EL (cell line): ENCODE measurements around the gene DCAF5.
"Not testable (repeated sequence)": the region's sequence is repeated elsewhere in the genome, so short reads cannot be mapped to it uniquely, and the experiment has no call there.

Source experiments
- DNase-seq: peaks from one replicate; pipeline ENCODE4 v3.0.0-alpha.2; 2016

Gene DCAF5

DNA sequence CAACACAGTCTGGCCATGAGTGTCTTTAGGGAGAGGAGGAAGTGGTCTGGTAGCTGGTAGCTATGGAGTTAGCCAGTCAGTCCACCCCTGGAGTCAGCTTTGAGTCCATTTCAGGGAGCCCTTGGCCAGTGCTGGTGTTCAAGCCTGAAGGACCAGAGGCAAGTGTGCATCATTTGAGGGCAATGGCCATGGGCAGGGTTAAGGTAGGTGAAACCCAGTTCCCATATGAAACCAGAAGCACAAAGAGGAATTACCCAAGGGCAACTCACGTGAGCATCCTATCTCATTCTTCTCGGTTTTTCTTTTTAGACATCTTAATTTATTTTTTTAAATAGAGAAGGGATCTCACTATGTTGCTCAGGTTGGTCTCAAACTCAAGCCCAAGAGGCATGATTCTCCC, 112.6 kb downstream of the DCAF5 start:
- DNase-seq: no peak

DNA sequence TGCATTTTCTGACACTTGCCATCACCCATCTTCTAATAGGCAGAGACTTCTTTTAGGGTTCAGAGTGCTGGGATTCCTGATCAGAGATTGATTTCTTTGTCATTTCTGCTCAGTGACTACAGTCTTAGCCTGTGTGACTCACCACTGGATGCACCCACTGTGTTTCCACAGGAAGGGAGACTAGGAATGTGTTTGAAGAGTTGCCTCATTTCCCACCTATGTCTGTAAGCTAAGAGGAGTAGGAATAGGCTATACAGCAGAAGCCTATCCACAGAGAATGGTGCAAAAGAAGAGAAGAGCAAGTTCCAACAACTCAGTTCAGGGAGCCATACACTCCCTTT, 113.7 kb downstream of the DCAF5 start:
- peak; percentile 87 for DNase-seq

- DNase-seq: peak; percentile 95
Observed at GRCh38 chr14:69038455-69039287, 114.2 kb downstream of the DCAF5 start.

DNA sequence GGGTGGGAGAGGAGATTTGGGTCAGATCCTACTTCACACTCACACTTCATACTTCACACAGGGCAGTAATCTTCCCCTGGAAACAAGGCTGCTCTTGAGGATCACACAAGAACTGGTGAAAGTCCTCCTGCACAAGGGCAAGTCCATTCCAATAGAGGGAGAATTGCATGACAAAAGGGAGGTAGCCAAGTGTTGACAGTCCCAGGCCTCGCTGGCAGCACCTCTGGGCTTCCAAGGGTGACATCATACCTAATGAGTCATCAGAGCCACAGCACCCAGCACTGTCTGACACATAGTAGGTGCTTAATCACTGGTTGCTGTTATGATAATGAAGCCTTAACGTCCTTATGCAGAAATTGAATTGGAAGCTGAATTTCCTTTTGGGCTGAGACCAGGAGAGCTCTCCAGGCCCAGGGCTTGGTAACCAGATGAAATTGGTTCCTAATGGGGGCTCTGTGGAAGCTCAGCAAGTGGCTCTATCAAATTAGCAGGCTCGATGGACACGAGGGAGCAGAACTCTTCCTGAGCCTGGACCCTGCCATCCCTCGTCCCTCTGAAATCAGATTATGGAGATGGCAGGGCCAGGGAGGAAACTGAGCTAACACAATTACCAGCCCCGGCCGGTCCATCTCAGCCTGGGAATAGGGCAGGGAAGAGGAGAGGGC, 115.0 kb downstream of the DCAF5 start:
- peak; percentile 67 for DNase-seq

- DNase-seq: no peak
Observed at GRCh38 chr14:69036757-69037506, 116.0 kb downstream of the DCAF5 start.

DNA sequence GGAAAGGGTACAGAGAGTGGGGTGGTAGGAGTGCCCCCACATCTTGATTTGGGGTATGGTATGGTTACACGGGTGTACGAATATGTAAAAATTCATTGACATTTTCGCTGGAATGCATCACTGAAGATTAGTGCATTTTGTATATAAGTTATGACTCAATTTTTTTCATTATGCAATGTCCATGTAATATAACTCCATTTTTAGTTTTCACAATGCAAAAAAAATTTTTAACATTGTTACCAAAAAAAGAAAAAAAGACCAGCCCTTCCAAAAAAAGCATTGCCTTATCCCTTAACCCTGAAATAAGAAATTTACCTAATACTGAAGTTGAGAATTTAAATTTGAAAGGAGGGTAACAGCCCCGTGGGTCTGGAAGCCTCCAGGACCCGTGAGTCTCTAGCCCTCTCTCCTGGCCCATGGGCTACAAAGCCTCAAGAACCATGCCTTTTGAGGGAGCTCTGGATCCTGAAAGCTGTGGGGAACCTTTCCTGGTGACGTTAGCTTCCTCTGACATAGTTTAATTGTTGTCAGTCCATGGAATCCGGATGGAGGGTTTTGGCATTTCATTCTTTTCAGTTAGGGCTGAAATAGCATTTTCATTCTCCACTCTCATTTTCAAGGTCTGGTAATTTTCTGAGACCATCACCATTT, 118.2 kb downstream of the DCAF5 start:
- DNase-seq: peak; percentile 61

DNA sequence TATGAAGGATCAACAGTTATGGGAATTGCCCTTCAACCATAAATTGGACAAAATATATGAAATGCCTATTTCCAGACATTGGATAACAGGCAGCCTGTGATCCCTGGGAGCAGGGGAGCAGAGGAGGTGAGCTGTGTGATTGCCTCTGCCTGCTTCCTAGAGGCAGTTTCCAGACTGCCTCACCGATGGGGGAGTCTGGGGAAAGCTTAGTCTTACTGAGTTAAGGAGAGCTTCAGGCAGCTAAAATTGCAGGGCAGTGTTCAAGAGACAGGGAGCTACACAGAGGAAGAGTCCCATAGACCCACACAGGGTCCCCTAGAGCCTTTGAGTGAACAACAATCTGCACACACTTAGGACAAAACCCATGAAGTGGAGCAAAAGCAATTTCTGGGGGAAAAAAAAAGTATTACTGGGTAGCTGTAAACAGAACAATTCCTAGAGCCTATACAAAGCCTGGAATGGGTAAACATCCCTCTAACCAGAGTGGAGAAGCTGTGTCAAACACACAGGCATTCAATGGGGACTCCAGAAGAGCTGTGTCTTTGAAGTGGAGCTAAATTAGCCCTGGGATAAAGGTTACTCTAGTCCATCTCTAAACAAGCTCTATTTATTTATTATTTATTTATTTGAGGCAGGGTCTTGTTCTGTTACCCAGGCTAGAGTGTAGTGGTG, 125.5 kb downstream of the DCAF5 start:
- DNase-seq: no peak

- no peak for DNase-seq
Observed at GRCh38 chr14:69023035-69023434, 129.9 kb downstream of the DCAF5 start.

GRCh38 chr14:69022093-69022492, 130.8 kb downstream of the DCAF5 start:
- DNase-seq: not testable (repeated sequence)

DNA sequence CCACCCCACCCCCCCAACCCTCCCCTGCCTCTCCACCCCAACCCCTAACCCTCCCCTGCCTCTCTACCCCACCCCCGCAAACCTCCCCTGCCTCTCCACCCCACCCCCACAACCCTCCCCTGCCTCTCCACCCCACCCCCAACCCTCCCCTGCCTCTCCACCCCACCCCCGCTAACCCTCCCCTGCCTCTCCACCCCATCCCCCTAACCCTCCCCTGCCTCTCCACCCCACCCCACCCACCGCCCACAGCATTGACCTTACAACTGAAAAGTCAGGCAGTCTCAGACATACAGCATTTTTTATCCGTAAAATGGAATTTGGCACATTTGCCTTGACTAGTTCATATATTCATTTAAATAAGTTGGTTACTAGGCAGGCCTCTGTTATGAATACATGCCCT, 135.2 kb downstream of the DCAF5 start:
- no peak for DNase-seq

DNA sequence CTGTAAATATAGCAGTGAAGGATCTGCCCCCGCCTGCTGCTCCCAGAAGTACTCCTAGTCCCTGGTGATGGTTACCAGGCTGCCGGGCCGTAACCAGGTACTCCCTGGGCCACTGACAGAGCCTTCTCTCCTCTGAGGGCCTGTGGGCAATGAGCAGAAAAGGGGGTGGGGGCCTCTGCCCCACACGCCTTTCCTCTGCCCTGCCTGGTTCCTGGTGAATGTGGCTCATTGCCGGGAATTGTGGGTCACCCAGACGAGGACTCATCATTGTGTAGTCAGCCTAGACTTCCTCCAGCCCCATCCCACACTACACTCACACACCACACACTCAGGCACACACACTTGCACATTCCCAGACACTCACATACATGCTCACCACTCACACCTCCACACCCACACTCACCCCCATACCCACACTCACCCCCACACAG, 138.1 kb downstream of the DCAF5 start:
- no peak for DNase-seq

- peak; percentile 62 for DNase-seq
Observed at GRCh38 chr14:69013943-69014782, 138.8 kb downstream of the DCAF5 start.

DNA sequence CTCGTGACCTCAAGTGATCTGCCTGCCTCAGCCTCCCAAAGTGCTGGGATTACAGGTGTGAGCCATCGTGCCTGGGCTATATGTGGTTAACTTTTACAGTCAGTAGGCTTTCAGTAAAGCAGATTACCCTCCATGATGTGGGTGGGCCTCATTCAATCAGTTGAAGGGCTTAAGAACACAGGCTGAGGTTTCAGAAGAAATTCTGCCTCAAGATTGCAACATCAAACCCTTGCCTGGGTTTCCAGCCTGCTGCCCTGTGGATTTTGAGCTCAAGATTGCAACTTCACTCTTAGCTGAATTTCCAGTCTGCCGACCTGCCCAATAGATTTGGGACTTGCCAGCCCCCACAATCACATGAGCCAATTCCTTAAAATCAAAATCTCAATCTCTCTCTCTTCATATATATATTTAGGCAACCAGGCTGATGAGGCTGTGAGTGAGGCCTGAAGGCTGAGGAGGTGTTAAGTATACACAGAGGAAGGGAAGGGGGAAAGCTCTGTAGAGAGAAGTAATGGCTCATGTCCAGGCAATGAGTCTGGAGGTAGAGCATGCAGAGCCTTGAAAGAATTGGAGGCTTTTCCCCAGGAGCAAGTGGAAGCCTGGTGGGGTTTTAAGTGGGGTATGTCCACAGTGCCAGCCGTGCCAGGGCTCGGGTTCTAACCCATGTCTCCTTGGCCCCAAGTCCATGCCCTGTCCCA, 140.5 kb downstream of the DCAF5 start:
- DNase-seq: no peak

GRCh38 chr14:69010648-69011047, 142.3 kb downstream of the DCAF5 start:
- DNase-seq: peak; percentile 41

DNA sequence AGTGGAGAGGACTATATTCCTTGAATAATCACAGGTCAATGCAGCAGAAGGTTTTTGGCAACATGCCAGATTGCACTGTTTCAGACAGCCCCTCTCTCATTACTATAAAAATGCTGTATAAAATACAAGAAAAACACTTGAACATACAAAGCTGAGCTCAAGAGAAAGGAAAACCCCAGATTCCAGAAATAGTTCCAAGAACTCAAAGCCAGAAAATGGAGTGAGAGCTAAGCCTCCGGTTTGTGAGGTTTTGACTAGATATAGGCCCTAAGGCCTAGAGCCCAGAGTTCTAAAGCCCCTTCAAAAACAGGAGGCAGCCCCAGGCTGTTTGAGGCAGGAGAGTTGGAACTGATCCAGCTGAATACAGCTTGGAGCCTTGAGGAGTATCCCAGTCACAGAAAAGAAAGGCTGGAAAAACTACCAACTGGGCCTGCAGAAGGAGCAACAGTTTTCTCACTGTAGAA, 144.5 kb downstream of the DCAF5 start:
- DNase-seq: peak; percentile 33

DNA sequence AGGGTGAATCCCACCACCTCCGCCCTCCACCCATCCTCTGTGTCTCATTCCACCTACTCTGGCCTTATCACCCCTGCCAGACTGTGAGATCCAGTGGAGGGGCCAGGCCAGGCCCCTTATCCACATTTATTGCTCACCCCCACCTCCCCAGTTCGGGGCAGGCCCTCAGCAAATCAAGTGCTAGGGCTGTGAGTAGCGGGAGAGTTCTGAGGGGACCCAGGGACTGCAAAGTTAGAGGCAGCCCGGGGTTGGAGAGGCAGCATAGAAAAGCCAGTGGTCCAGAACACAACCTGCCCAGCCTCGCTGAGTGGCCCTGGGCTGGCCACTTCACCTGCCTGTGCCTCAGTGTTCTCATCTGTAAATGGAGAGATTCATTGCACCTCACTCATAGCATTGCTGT, 146.6 kb downstream of the DCAF5 start:
- no peak for DNase-seq

GRCh38 chr14:69005432-69006148, 147.3 kb downstream of the DCAF5 start:
- DNase-seq: peak; percentile 91

- no peak for DNase-seq
Observed at GRCh38 chr14:69004731-69005431, 148.0 kb downstream of the DCAF5 start.

- no peak for DNase-seq
Observed at GRCh38 chr14:69003626-69004025, 149.3 kb downstream of the DCAF5 start.

- DNase-seq: no peak
Observed at GRCh38 chr14:69002069-69002468, 150.8 kb downstream of the DCAF5 start.
